HG03095 (cell line): ENCODE results near the gene ZSCAN21.

Experiments used
- ATAC-seq: cut with Tn5 transposase; IDR thresholded peaks from one replicate; pipeline ENCODE4 v1.9.1; 2021; ENCODE audit warnings: moderate library complexity; ENCODE audit not compliant: unreplicated experiment

Gene ZSCAN21

DNA sequence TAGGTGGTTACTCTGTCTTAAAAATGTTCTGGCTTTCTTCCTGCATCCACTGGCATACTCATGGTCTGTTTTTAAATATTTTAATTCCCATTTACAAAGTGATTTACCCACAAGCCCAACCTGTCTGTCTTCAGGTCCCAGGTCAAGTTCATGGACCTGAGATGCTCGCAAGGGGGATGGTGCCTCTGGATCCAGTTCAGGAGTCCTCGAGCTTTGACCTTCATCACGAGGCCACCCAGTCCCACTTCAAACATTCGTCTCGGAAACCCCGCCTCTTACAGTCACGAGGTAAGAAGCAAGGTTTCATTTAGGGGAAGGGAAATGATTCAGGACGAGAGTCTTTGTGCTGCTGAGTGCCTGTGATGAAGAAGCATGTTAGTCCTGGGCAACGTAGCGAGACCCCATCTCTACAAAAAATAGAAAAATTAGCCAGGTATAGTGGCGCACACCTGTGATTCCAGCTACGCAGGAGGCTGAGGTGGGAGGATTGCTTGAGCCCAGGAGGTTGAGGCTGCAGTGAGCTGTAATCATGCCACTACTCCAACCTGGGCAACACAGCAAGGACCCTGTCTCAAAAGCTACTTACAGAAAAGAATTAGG, 25.5 kb upstream of the ZSCAN21 start:
- ATAC-seq = no peak

- ATAC-seq = no peak
Measured at GRCh38 chr7:100027197-100027596, 22.4 kb upstream of the ZSCAN21 start.

DNA sequence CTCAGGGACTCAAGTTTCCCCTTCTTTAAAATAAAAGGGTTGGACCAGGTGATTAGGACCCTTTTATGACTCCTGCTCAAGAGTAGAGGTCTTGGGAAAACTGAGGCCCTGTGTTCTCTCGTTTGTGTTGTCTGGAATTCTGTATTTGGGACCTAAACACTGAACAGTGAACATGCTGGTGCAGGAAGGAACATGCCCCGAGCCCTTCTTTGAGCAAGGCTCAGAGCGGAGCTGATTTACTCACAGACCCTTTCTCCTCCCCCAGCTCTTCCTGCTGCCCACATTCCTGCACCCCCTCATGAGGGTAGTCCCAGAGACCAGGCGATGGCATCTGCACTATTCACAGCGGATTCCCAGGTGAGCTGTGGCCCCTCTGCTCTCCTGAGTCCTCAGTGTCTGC, 20.0 kb upstream of the ZSCAN21 start:
- ATAC-seq = no peak

DNA sequence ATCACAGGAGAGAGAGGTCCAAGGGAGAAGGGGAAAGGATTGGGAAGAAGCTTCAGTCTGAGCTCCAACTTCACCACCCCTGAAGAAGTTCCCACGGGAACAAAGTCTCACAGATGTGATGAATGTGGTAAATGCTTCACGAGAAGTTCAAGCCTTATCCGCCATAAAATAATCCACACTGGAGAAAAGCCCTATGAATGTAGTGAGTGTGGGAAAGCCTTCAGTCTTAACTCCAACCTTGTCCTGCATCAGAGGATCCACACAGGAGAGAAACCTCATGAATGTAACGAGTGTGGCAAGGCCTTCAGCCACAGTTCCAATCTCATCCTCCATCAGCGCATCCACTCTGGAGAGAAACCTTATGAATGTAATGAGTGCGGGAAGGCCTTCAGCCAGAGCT, 16.0 kb upstream of the ZSCAN21 start:
- ATAC-seq = no peak

GRCh38 chr7:100034871-100035510, 14.6 kb upstream of the ZSCAN21 start:
- ATAC-seq = no peak

DNA sequence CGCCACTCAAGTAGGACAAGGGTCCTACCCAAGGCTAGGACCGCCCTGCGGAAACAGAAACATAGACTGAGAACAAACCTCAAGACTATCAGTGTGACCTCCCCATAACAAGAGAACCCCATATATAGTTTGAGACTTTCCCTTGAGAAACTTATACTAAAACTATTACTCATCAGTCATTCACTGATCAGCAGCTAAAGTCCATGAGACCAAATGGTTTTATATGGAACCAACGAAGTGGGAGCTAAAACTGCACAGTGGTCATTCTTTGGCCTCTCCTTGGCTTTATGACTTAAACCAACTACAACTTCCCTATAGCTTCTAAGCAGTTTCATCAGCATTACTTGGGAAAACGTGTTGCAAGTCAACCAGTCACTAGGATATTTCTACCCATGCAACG, 13.7 kb upstream of the ZSCAN21 start:
- no peak for ATAC-seq

GRCh38 chr7:100038326-100038725, 11.2 kb upstream of the ZSCAN21 start:
- ATAC-seq = no peak

GRCh38 chr7:100040575-100040974, 9.0 kb upstream of the ZSCAN21 start:
- ATAC-seq = no peak

- no peak for ATAC-seq
Measured at GRCh38 chr7:100044718-100045117, 4.9 kb upstream of the ZSCAN21 start.

DNA sequence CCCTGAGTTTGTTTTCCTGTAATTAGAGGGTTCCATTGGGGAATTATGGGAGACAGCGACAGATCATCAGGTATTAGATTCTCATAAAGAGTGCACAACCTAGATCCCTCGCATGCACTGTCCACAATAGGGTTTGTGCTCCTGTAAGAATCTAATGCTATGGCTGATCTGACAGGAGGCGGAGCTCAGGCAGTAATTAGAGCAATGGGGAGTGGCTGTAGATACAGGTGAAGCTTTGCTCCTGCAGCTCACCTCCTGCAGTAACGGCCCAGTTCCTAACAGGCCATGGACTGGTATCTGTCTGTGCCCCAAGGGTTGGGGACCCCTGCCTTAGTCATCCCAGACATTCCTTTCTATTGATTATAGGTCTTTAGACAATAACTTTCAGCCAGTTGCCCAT, 894 bp upstream of the ZSCAN21 start:
- ATAC-seq = no peak

DNA sequence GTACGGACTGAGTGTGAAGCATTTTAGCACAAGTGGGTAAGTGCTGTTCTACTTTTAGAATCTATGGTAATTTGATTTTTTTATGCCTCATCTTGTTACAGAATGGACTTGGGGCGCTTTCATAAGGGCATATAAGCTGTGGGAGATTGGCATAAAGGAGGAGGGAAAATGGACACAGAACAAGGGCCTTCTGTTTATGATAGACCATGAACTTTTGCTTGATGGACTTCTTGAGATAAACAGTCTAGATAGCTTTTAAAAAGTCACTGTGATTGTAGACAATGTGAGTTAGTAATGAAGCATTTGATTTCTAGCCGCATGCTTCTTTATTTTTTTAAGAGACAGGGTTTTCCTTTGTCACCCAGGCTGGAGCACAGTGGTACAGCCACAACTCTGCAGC, 2.0 kb downstream of the ZSCAN21 start:
- ATAC-seq = no peak

DNA sequence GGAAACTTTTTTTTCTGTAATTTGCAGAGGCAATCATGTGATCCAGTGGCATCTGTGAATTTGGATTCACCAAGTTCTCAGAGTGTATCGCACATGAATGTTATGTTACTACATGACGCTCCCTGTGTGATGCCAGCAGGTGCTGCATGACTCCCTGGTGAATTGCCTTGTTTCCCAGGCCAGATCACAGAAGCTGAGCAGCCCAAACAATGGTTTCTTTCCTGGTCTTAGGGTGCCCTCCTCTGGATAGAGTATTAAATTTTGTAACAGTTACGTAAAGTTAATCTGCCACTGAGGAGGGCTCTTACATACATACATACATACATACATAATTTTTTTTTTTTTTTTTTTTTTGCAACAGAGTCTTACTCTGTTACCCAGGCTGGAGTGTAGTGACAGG, 3.6 kb downstream of the ZSCAN21 start:
- no peak for ATAC-seq

DNA sequence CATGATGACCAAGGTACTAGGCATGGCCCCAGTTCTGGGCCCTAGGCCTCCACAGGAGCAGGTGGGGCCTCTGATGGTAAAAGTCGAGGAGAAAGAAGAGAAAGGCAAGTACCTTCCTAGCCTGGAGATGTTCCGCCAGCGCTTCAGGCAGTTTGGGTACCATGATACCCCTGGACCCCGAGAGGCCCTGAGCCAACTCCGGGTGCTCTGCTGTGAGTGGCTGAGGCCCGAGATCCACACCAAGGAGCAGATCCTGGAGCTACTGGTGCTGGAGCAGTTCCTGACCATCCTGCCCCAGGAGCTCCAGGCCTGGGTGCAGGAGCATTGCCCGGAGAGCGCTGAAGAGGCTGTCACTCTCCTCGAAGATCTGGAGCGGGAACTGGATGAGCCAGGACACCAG, 7.4 kb downstream of the ZSCAN21 start:
- ATAC-seq = no peak

GRCh38 chr7:100059251-100059739, 9.7 kb downstream of the ZSCAN21 start:
- ATAC-seq = no peak

DNA sequence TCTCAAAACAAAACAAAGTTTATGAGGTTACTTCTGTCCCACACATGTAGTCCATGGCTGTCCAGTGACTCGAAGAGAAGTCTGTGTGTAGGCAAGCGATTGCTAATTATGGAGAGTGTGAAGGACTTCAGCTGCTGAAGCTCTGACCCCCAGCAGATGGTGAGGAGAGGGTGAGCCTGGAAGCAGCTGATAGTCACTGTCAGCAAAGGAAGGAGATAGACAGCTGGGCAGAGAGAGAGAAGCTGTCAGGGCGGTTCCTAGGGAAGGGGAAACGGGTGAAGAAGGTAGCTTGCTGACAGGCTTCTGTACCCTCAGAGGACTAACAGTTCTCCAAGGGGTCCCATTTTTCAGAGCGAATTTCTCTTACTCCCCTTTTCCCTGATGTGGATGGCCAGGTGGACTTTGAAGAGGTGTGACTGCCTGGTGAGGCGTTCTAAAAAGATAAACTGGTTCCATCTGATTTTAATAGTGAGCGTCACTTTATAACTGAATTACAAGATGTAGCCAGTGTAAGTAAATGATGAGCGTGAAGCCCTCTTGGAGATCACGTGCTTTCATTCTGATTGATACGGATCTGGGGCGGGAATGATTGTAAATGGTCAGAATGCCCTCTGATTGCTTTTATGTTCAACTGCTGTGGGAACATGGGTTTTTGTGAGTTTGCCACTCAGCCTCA, 12.1 kb downstream of the ZSCAN21 start:
- ATAC-seq = no peak

- ATAC-seq = no peak
Measured at GRCh38 chr7:100063376-100063775, 13.8 kb downstream of the ZSCAN21 start.

GRCh38 chr7:100064162-100064561, 14.6 kb downstream of the ZSCAN21 start:
- no peak for ATAC-seq

DNA sequence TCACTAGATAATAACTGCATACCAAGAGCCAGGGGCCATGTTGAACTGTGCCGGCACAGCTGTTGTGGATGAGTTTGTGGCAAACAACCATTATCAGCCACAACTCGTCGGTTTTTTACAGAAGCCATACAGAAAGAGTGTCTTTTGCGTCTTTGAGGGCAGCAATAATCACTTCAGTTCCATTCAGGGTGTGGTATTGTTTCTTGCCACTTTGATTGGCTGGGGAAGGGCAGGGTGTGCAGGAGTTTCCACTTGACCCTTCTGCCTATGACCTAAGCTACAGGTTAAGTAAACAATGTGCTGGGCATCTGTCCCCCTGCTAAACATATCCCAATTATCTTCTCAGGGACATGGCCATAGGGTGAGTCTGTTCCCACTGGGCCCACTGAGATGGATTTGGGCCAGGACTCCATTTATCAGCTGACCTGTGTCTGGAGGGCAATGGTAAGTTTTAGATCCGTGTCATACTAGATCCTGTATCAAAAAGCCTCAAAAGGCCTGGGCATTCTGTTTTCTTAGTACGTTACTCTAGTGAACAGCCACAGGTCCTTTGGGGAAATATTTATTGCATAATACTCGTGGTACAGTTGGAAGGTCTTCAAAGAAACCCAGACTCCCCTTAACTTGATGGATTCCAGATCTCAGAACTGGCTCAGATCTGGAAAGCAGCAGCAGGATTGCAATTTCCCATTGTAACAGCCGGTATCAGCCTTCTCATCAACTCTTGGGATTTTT, 16.0 kb downstream of the ZSCAN21 start:
- ATAC-seq = no peak

- no peak for ATAC-seq
Measured at GRCh38 chr7:100066953-100067352, 17.4 kb downstream of the ZSCAN21 start.

GRCh38 chr7:100069991-100070390, 20.4 kb downstream of the ZSCAN21 start:
- ATAC-seq = no peak

DNA sequence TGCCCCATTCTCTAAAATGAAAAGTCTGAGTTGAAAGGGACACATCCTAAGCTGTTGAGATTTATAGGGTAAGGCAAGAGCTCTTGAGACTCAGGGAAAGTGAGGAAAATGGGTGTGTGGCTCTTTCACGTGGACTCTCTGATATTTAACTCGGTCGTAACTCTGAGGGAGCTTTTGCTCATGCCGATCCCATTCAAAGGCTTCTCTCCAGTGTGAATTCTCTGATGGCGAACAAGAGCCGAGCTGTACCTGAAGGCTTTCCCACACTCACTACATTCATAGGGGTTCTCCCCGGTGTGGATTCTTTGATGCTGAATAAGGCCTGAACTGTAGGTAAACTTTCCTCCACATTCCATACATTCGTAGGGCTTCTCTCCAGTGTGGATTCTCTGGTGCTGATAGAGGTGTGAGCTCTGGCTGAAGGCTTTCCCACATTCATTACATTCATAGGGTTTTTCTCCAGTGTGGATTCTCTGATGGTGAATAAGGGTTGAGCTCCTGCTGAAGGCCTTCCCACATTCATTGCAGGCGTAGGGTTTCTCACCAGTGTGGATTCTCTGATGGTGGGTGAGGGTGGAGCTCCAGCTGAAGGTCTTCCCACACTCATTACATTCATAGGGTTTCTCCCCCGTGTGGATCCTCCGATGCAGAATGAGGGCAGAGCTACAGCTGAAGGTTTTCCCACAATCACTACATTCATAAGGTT, 21.6 kb downstream of the ZSCAN21 start:
- ATAC-seq = no peak
